Smooth muscle cell (in vitro differentiated cells): ENCODE results near the gene LINGO1. TPM values are rescaled to one million over a fixed set of nuclear protein-coding genes. Genes with fewer than 3 reads are reported as not detected.

ENCODE experiments used
- DNase-seq: peaks from one replicate; lab custom pipeline; 2025; ENCODE audit not compliant: unreplicated experiment; lab: John Stamatoyannopoulos, UW
- H2AFZ ChIP-seq: fragments of 200-600 bp; sonication (generic); 2 replicates; pipeline ENCODE4 v1.6.0; 2016; ENCODE audit warnings: antibody characterized with exemption, low read depth, mild to moderate bottlenecking
- H3F3A ChIP-seq: fragments of 200-600 bp; sonication (generic); 2 replicates; pipeline ENCODE4 v1.6.0; 2017; ENCODE audit warnings: antibody characterized with exemption, low read depth
- H3K27ac ChIP-seq: fragments of 200-600 bp; sonication (generic); 2 replicates; pipeline ENCODE4 v1.5.1; 2016; ENCODE audit warnings: low read depth, mild to moderate bottlenecking
- H3K27me3 ChIP-seq: fragments of 200-600 bp; sonication (generic); 2 replicates; pipeline ENCODE4 v1.6.1; 2016; ENCODE audit warnings: low read depth, mild to moderate bottlenecking
- H3K36me3 ChIP-seq: fragments of 200-600 bp; sonication (generic); 2 replicates; pipeline ENCODE4 v1.5.1; 2016; ENCODE audit warnings: low read depth
- H3K4me1 ChIP-seq: fragments of 200-600 bp; sonication (generic); 2 replicates; pipeline ENCODE4 v1.5.1; 2016; ENCODE audit warnings: low read depth
- H3K4me2 ChIP-seq: fragments of 200-600 bp; sonication (generic); 2 replicates; pipeline ENCODE4 v1.6.0; 2016; ENCODE audit warnings: mild to moderate bottlenecking
- H3K4me3 ChIP-seq: fragments of 200-600 bp; sonication (generic); 2 replicates; pipeline ENCODE4 v1.5.1; 2016; ENCODE audit warnings: mild to moderate bottlenecking
- H3K79me2 ChIP-seq: fragments of 200-600 bp; sonication (generic); 2 replicates; pipeline ENCODE4 v1.6.0; 2016; ENCODE audit warnings: low read depth, mild to moderate bottlenecking
- H3K9ac ChIP-seq: fragments of 200-600 bp; sonication (generic); 2 replicates; pipeline ENCODE4 v1.6.0; 2016; ENCODE audit warnings: low read depth
- H3K9me3 ChIP-seq: fragments of 200-600 bp; sonication (generic); replicated peaks from 2 replicates; pipeline ENCODE4 v1.5.1; 2016; ENCODE audit warnings: low read depth
- H4K20me1 ChIP-seq: fragments of 200-600 bp; sonication (generic); 2 replicates; pipeline ENCODE4 v1.6.0; 2016; ENCODE audit warnings: low read depth
- CTCF ChIP-seq: fragments of 200-600 bp; sonication (generic); IDR thresholded peaks from 2 replicates; pipeline ENCODE4 v1.5.1; 2017; ENCODE audit warnings: borderline replicate concordance, mild to moderate bottlenecking, antibody characterized with exemption; ENCODE audit not compliant: insufficient read depth, poor library complexity, severe bottlenecking
- WGBS: methylation state at CpG from one replicate; pipeline ENCODE4 v1.1.7; 2016; ENCODE audit warnings: low lambda C conversion rate; 5-methylcytosine and 5-hydroxymethylcytosine counted together
- polyA plus RNA-seq: library from polyadenylated mRNA; unstranded; fragments of >200 nt; fragmentation: Nextera tagmentation; extraction: Ambion mirVana; gene quantifications from 2 replicates; pipeline ENCODE4 v1.2.1, GENCODE V29; 2016
- total RNA-seq: library from RNA; depleted of rRNA; stranded (reverse); fragments of >200 nt; gene quantifications from 2 replicates; pipeline ENCODE4 v1.2.3, GENCODE V29; 2014

LINGO1 gene
- total and polyA plus RNA-seq, 2 experiments from 2014 or later = 3.5 to 13.4 TPM

- H3F3A ChIP-seq = no peaks in the 10 kb centered on the region
- H4K20me1 ChIP-seq = no peaks in the 10 kb centered on the region
These were observed 37.5 kb downstream of the LINGO1 start for GRCh38 chr15:77595231-77595630.

GRCh38 chr15:77592758-77593157 lies 40.0 kb downstream of the LINGO1 start:
- no peaks in the 10 kb centered on the region for H3K9me3 ChIP-seq
- TF ChIP-seq CTCF = no peak
- H3K4me1 ChIP-seq = peaks cover 4% of the 10 kb centered on the region
- no peak overlapping the region for H2AFZ ChIP-seq
- H3K27me3 ChIP-seq = no peaks in the 10 kb centered on the region
- no peak for DNase-seq
- H3K4me2 ChIP-seq = no peak overlapping the region
- no peak overlapping the region for H3K4me3 ChIP-seq
- no peaks in the 10 kb centered on the region for H3F3A ChIP-seq
- no peaks in the 10 kb centered on the region for H3K36me3 ChIP-seq
- no peaks in the 10 kb centered on the region for H4K20me1 ChIP-seq
- WGBS = 61% methylated on average over 3 of the region's 3 CpGs
- no peak overlapping the region for H3K27ac ChIP-seq
- H3K9ac ChIP-seq = no peak overlapping the region
- H3K79me2 ChIP-seq = no peaks in the 10 kb centered on the region

More at GRCh38 chr15:77595231-77595630, 37.5 kb downstream of the LINGO1 start:
- no peak for DNase-seq
- no peak overlapping the region for H3K27ac ChIP-seq
- H2AFZ ChIP-seq = no peak overlapping the region
- no peaks in the 10 kb centered on the region for H3K79me2 ChIP-seq
- no peak overlapping the region for H3K4me2 ChIP-seq
- peaks cover 10% of the 10 kb centered on the region for H3K4me1 ChIP-seq
- WGBS = 84% methylated on average over 5 of the region's 5 CpGs
- no peaks in the 10 kb centered on the region for H3K36me3 ChIP-seq
- H3K4me3 ChIP-seq = no peak overlapping the region
- no peak overlapping the region for H3K9ac ChIP-seq
- no peak for TF ChIP-seq CTCF
- no peaks in the 10 kb centered on the region for H3K27me3 ChIP-seq
- no peaks in the 10 kb centered on the region for H3K9me3 ChIP-seq

GRCh38 chr15:77591968-77592613 lies 40.6 kb downstream of the LINGO1 start:
- Histone ChIP-seq H3F3A (no peaks in the 10 kb centered on the region), H3K4me3 (no peak overlapping the region), H3K4me1 (peaks cover 4% of the 10 kb centered on the region), H3K4me2 (no peak overlapping the region), H4K20me1 (no peaks in the 10 kb centered on the region), H3K36me3 (no peaks in the 10 kb centered on the region), H3K27ac (no peak overlapping the region), H2AFZ (no peak overlapping the region), H3K9me3 (no peaks in the 10 kb centered on the region), H3K9ac (no peak overlapping the region), H3K27me3 (no peaks in the 10 kb centered on the region), H3K79me2 (no peaks in the 10 kb centered on the region)
- no peak for TF ChIP-seq CTCF
- 84% methylated on average over 13 of the region's 13 CpGs for WGBS
- no peak for DNase-seq

GRCh38 chr15:77589839-77590238 lies 42.9 kb downstream of the LINGO1 start:
- Histone ChIP-seq H4K20me1 (no peaks in the 10 kb centered on the region), H3K4me2 (no peak overlapping the region), H3F3A (no peaks in the 10 kb centered on the region), H3K4me1 (no peaks in the 10 kb centered on the region), H2AFZ (no peak overlapping the region), H3K79me2 (no peaks in the 10 kb centered on the region), H3K9ac (no peak overlapping the region), H3K27ac (no peak overlapping the region), H3K4me3 (no peak overlapping the region), H3K9me3 (no peaks in the 10 kb centered on the region), H3K27me3 (no peaks in the 10 kb centered on the region), H3K36me3 (no peaks in the 10 kb centered on the region)
- 66% methylated on average over 6 of the region's 6 CpGs for WGBS
- DNase-seq = no peak
- no peak for TF ChIP-seq CTCF
